GM12874 (cell line): ENCODE measurements around the gene TRMT2A.

Experiments used
- TF ChIP-seq, protein P1 (sequence below): IDR thresholded peaks from 2 replicates; pipeline ENCODE4 v1.5.1; 2011; ENCODE audit warnings: low read depth, mild to moderate bottlenecking, control low read depth, low read length, moderate library complexity; ENCODE audit not compliant: insufficient read depth

Gene TRMT2A

DNA sequence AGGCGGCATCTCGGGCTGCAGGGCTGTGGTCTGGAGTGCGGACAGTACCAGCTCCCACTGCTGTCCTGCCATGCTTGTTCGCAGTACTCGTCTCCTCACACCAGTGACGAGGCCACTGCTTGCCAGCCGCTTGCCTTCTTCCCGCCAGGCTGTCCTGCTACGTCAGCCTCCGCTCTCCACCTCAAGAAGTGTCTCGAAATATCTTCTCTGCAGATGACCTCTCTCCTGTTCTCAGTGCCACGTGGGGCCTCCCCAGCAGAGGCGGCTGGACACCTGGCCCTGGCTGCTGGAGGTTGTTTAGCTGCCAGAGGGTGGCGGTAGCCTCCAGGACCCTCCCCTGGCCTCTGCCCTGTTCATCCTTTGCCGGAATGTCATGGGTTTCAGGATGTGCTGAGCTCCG lies 36.9 kb upstream of the TRMT2A start:
- TF ChIP-seq, protein P1, sequence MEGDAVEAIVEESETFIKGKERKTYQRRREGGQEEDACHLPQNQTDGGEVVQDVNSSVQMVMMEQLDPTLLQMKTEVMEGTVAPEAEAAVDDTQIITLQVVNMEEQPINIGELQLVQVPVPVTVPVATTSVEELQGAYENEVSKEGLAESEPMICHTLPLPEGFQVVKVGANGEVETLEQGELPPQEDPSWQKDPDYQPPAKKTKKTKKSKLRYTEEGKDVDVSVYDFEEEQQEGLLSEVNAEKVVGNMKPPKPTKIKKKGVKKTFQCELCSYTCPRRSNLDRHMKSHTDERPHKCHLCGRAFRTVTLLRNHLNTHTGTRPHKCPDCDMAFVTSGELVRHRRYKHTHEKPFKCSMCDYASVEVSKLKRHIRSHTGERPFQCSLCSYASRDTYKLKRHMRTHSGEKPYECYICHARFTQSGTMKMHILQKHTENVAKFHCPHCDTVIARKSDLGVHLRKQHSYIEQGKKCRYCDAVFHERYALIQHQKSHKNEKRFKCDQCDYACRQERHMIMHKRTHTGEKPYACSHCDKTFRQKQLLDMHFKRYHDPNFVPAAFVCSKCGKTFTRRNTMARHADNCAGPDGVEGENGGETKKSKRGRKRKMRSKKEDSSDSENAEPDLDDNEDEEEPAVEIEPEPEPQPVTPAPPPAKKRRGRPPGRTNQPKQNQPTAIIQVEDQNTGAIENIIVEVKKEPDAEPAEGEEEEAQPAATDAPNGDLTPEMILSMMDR, result no peak

DNA sequence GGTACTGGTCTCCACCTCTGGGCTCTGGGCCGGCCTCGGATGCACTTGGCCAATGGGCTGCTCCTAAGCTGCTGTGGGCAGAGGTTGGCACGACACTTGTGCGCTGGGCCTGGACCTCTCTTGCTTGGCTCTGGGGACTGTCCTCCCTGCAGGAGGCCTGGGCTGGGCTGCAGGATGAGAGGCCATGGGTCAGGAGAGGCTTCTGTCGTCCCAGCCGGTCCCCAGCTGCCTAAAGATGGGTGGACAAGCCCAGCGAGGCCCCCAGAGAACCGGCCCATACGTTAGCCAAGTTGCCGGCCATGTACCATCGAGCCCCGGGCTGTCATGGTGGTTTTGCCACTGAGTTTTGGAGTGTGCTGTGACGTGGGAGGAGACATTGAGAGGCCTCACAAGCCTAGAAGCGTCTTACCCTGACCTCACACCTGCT lies 35.5 kb upstream of the TRMT2A start:
- TF ChIP-seq, protein P1, result no peak

DNA sequence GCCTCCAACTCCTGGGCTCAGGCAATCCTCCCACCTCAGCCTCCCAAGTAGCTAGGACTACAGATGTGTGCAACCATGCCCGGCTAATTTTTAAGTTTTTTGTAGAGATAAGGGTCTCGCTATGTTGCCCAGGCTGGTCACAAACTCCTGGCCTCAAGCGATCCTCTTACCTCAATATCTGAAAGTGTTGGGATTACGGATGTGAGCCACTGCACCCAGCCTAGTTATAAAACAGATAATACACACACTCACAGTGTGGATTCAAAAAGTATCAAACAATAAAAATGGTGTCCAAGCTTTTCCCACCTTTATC lies 34.2 kb upstream of the TRMT2A start:
- TF ChIP-seq, protein P1, result no peak

DNA sequence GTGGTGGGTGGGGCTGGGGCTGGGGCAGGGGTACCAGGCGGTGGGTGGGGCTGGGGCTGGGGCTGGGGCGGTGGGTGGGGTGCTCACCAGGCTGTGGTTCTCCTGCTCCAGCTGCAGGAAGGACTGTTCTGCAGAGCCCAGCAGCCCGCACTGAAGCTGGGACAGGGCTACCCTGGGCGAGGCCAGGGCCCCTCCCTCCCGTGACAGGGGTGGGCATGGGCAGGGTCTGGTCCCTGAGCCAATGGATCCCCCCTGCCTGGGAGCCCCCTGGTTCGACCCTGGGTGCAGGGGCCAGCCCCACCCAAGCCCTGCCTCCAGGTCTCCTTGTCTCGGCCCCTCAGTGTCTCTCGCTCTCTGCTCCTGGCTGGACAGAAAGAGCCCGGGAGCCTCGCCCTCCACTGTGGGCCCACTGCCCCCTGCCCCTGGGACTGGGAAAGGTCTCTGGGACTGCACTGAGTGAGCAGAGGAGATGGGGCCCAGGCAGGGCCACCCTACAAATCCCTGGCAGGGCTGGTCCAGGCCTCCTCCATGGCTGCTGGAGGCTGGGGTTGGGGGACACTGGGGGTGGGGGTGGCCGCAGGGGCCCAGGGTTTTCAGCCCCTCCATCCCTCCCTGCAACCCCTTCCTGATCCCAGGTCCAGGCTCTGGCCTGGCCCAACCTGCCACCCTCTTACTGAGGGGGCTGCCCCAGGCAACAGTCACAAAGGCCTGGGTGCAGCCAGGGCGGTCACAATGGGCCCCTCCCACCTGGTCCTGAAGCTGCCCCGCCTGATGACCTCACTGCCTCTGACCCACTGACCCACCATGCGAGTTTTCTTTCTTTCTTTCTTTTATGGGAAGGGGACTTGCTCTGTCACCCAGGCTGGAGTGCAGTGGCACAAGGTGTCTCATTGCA lies 33.6 kb upstream of the TRMT2A start, which contains the start of gene CCDC188:
Gene CCDC188, minus strand, starts transcription at position 675 of the 895 bp plus-strand sequence. Its CDS starts 69 bp downstream, at position 606.
- TF ChIP-seq, protein P1, result no peak

DNA sequence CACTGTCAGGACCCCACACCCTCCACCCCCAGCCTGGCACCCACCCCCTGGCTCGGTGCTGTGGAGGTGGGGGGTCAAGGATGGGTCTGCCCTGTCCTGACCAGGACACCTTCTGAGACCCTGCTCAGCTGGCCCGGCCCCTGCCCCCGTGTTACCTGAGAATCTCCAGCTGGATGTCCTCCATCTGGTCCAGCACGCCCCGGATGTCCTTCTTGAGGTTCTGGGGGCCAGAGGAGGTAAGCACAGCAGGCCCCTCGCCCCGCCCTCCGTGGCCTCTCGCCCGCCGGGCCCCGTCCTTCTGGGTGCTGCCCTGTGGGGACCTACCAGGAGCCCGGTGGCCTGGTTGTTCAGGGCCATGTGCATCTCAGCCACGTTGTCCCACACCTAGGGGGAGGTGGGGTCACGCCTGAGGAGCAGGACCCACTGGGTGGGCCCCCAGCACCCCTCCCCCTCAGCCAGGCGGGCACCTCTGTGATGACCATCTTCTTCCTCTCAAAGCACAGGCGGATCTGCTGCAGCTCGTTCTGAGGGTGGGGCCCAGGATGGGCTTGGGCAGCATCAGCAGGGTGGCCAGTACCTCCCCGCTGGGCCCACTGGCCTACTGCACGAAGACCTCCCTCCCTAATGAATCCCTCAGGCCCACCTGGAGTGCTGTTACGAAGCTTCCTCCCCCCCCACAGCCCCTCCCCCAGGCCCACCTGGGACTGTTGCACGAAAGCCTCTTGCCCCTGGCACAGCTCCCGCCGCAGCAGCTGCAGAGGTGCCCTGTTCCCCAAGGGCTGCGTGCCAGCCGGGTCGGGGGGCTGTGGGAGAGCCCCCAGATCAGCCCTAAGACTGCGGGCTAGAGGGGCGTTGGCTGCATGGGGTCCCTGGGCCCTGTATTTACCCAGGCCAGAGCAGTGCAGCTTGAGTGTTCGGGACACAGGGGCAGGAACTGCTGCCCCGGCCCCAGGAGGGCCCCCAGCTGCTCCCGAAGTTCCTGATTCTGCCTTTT lies 32.5 kb upstream of the TRMT2A start:
- TF ChIP-seq, protein P1, result no peak

DNA sequence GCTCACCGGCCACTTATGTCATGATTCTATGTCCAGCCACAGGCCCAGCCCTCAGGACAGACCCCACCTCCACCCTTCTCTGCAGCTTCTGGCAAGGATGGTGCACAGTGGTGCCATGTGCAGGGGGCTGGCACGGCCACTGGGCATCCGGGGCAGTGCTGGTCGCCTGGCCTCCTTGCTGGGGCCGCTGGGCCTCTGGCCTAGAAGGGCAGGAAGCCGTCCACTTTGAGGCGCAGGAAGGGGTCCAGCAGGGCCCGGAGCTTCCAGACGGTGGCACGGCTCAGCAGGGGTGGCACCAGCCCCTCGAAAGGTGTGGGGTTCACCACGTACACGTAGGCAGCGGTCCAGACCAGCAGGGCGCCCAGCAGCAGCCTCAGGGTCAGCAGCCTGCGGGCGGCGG lies 31.4 kb upstream of the TRMT2A start:
- TF ChIP-seq, protein P1, result no peak
